Ramos (cell line): Measurements from ENCODE around the gene ZNF423.

ENCODE experiments used
- in situ Hi-C: fragments of 300-500 bp; cut with MboI; formaldehyde crosslinking; loops from one replicate; pipeline ENCODE4 v1.14.3; 2022; ENCODE audit warnings: low sequenced_read_pairs; ENCODE audit not compliant: unreplicated experiment

ZNF423 gene

GRCh38 chr16:49637933-49638672 is 217.8 kb downstream of the ZNF423 start:
- in situ Hi-C loops, result no loop called here

- in situ Hi-C loops, result no loop called here
Measured at GRCh38 chr16:49637511-49637910, 218.4 kb downstream of the ZNF423 start.

GRCh38 chr16:49636608-49637007 is 219.3 kb downstream of the ZNF423 start:
- in situ Hi-C loops, result no loop called here

DNA sequence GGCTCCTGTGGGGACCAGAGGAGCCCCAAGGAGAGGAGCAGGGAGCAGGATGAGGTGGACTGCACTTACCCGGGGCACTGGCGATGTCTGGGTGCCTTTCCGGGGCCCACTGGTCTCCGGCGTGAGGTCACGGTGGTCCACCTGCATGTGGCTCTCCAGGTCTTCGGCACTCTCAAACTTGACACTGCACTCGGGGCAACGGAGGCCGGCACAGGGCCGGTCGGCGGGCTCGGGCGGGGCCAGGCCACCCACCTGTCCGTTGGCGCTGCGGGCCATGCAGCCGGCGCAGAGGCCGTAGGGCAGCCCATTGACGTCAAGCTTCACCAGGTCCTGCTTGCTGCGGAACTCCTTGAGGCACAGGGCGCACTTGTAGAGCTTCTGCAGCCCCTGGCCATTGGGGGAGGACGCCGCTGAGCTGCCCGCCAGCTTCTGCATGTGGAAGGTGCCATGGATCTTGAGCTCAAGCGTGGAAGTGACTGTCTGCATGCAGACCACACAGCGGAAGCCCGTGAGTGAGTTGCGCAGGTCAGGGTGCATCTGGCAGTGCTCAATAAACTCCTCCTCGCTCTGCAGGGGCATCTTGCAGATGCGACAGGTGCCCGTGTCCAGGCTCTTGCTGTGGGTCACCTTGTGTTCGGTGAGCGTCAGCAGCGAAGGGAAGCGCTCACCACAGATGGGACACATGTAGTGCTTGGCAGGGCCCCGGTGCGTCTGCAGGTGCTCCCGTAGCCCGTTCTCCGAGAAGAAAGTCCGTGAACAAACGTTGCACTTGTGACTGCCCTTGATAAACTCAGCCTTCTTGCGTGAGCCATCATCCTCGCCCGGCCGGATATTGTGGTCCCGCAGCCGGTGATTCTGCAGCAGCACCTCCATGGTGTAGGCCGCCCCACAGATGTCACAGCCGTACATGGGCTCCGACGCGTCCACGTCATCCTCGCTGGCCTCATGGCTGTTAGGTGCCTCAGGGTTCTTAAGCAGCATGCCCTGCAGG is 220.0 kb downstream of the ZNF423 start:
- in situ Hi-C loops, result no loop called here

- in situ Hi-C loops, result no loop called here
Measured at GRCh38 chr16:49635009-49635350, 220.9 kb downstream of the ZNF423 start.

- in situ Hi-C loops, result no loop called here
Measured at GRCh38 chr16:49634235-49635008, 221.5 kb downstream of the ZNF423 start.

- in situ Hi-C loops, result no loop called here
Measured at GRCh38 chr16:49632795-49633184, 223.1 kb downstream of the ZNF423 start.

- in situ Hi-C loops, result no loop called here
Measured at GRCh38 chr16:49632086-49632794, 223.7 kb downstream of the ZNF423 start.

GRCh38 chr16:49631187-49632041 is 224.5 kb downstream of the ZNF423 start:
- in situ Hi-C loops, result no loop called here

DNA sequence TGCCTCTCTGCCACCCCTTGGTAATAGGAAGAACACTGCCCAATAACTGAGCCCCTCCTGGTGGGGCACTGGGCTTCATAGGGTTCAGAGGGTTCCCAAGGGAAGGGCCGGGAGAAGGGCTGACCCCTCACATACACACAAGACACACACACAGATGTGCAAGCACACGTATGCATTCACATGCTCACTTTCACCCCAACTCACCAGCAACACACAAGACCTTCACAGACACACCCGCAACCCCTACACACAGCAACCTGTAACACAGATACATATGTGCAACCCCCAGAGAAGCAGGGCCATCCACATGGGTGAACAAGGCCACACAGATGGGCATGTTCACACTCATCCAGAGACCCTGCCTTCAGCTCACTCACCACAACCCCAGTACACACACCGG is 225.1 kb downstream of the ZNF423 start:
- in situ Hi-C loops, result no loop called here

GRCh38 chr16:49629851-49630250 is 226.1 kb downstream of the ZNF423 start:
- in situ Hi-C loops, result no loop called here

DNA sequence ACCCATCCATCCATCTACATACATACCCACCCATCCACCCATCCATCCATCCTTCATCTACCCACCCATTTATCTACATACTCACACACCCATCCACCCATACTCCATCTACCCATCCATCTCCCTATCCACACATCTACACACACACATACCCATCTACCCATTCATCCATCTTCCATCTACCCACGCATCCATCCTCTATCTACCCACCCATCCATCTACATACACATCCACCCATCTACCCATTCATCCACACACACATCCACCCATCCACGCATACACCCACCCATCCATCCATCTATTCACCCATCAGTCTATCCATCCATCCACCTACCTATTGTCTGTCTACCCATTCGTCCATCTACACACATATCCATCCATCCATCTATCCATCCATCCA is 227.8 kb downstream of the ZNF423 start:
- in situ Hi-C loops, result no loop called here

GRCh38 chr16:49625311-49626065 is 230.4 kb downstream of the ZNF423 start:
- in situ Hi-C loops, result no loop called here

GRCh38 chr16:49623501-49624266 is 232.2 kb downstream of the ZNF423 start:
- in situ Hi-C loops, result no loop called here

DNA sequence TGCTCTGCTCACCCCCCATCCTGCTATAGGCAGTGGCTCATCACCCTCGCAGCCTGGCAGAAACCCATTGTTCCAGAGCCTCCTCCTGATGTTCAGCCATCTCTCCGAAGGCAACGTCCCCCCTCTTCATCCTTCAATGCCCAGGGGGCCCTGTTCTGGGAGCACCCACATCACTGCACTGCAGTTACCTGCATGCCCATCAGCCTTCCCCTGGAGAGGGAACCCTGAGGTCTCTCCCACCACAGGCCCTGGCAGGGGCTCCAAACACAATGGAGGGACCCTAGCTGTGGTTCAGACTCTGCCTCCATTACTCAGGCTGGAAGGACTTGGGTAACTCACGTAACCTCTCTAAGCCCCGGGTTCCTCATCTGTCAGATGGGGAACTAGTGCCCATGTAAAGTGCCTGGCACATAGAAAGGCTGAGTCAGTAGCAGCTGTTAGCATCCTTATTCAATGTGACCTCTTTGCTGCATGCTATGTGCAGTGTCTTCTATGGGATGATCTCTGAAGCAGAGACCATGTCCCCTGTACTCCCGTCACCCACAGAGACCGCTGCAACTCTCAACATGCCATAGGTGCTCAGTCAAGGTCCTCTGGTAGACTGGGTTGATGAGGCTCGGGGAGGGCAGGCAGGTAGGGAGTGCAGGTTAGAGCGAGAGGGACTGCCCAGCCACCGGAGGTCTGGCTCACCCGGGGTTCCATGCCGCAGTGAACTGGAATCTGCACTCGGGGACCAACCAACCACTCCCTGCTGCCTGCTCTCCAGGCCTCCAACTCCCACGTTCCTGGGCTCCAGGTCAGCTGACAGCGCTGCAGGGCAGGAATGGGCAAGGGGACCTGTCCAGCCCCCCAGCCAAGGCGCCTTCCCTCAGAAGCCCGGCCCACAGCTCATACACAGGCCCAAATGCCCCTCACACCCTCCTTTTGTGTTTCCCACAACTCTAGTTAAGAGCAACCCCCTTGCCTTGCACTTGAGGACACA is 233.2 kb downstream of the ZNF423 start:
- in situ Hi-C loops, result no loop called here

- in situ Hi-C loops, result no loop called here
Measured at GRCh38 chr16:49622084-49622390, 233.9 kb downstream of the ZNF423 start.
